HL-60 (cell line): ENCODE data around the gene LIN7A.

Experiments
- CTCF ChIP-seq: IDR thresholded peaks from one replicate; pipeline ENCODE4 v1.5.1; 2011; ENCODE audit warnings: low read length, control low read depth, inconsistent platforms; ENCODE audit not compliant: insufficient read depth
- GABPA ChIP-seq: IDR thresholded peaks from 2 replicates; pipeline ENCODE4 v1.6.1; 2012; ENCODE audit warnings: low read depth
- REST ChIP-seq: IDR thresholded peaks from 2 replicates; pipeline ENCODE4 v1.6.1; 2012; ENCODE audit warnings: low read depth; ENCODE audit not compliant: insufficient replicate concordance

- no peak for TF ChIP-seq CTCF
- TF ChIP-seq GABPA, result no peak
- TF ChIP-seq REST, result no peak
Observed at GRCh38 chr12:80761838-80762237, 175.9 kb downstream of the LIN7A start.
